Parathyroid adenoma (tissue), 2 donors: ENCODE measurements around the gene ARHGAP23.

Experiments used
- H2AFZ ChIP-seq: fragments of 300-600 bp; sonication (generic); one replicate; pipeline ENCODE4 v1.7.0; 2017; ENCODE audit warnings: antibody characterized with exemption, mild to moderate bottlenecking
- H3K27ac ChIP-seq: fragments of 300-600 bp; sonication (generic); one replicate; pipeline ENCODE4 v1.7.0; 2017
- H3K27me3 ChIP-seq: fragments of 300-600 bp; sonication (generic); one replicate; pipeline ENCODE4 v1.7.0; 2017; ENCODE audit warnings: low read length; ENCODE audit not compliant: control insufficient read depth, insufficient read depth
- H3K36me3 ChIP-seq: fragments of 300-600 bp; sonication (generic); one replicate; pipeline ENCODE4 v1.7.0; 2017; ENCODE audit warnings: low read length; ENCODE audit not compliant: control insufficient read depth, insufficient read depth
- H3K4me1 ChIP-seq: fragments of 300-600 bp; sonication (generic); one replicate; pipeline ENCODE4 v1.7.0; 2017; ENCODE audit warnings: control low read depth
- H3K4me2 ChIP-seq: fragments of 300-600 bp; sonication (generic); one replicate; pipeline ENCODE4 v1.7.0; 2017; ENCODE audit warnings: low read length
- H3K4me3 ChIP-seq: fragments of 300-600 bp; sonication (generic); one replicate; pipeline ENCODE4 v1.7.0; 2017; ENCODE audit warnings: low read depth, low read length
- H3K79me2 ChIP-seq: fragments of 300-600 bp; sonication (generic); one replicate; pipeline ENCODE4 v1.7.0; 2017; ENCODE audit warnings: control low read depth
- H3K9ac ChIP-seq: fragments of 300-600 bp; sonication (generic); one replicate; pipeline ENCODE4 v1.7.0; 2017; ENCODE audit warnings: mild to moderate bottlenecking
- H3K9me3 ChIP-seq: fragments of 300-600 bp; sonication (generic); one replicate; pipeline ENCODE4 v1.7.0; 2017; ENCODE audit warnings: low read length; ENCODE audit not compliant: control insufficient read depth
- CTCF ChIP-seq: fragments of 300-600 bp; sonication (generic); IDR thresholded peaks from one replicate; pipeline ENCODE4 v1.7.0; 2017; ENCODE audit warnings: antibody characterized with exemption, mild to moderate bottlenecking
- donor health status: primary hyperparathyroidism.

Gene ARHGAP23

GRCh38 chr17:38559880-38560230, 131.6 kb downstream of the ARHGAP23 start:
- H3K4me3 ChIP-seq = no peak overlapping the region
- H3K36me3 ChIP-seq = no peaks in the 10 kb centered on the region
- H3K27ac ChIP-seq = no peak overlapping the region
- H3K27me3 ChIP-seq = no peaks in the 10 kb centered on the region
- H3K9ac ChIP-seq = no peak overlapping the region
- no peaks in the 10 kb centered on the region for H3K9me3 ChIP-seq
- no peak for TF ChIP-seq CTCF
- H3K4me1 ChIP-seq = peaks cover 33% of the 10 kb centered on the region
- H2AFZ ChIP-seq = peak overlapping the region; percentile 92
- peak overlapping the region; percentile 52 for H3K4me2 ChIP-seq
- H3K79me2 ChIP-seq = no peaks in the 10 kb centered on the region

- H3K36me3 ChIP-seq = no peaks in the 10 kb centered on the region
- peaks cover 27% of the 10 kb centered on the region for H3K4me1 ChIP-seq
- no peaks in the 10 kb centered on the region for H3K27me3 ChIP-seq
Measured at GRCh38 chr17:38560503-38561318, 132.4 kb downstream of the ARHGAP23 start.

GRCh38 chr17:38561416-38562214, 133.4 kb downstream of the ARHGAP23 start:
- H3K4me2 ChIP-seq = no peak overlapping the region
- H3K27me3 ChIP-seq = no peaks in the 10 kb centered on the region
- no peak overlapping the region for H3K4me3 ChIP-seq
- no peaks in the 10 kb centered on the region for H3K36me3 ChIP-seq
- H3K9ac ChIP-seq = no peak overlapping the region
- no peaks in the 10 kb centered on the region for H3K79me2 ChIP-seq
- no peak overlapping the region for H3K27ac ChIP-seq
- no peaks in the 10 kb centered on the region for H3K9me3 ChIP-seq
- peaks cover 27% of the 10 kb centered on the region for H3K4me1 ChIP-seq
- TF ChIP-seq CTCF = no peak
- no peak overlapping the region for H2AFZ ChIP-seq

More at GRCh38 chr17:38560503-38561318, 132.4 kb downstream of the ARHGAP23 start:
- TF ChIP-seq CTCF = no peak
- H3K27ac ChIP-seq = no peak overlapping the region
- H3K79me2 ChIP-seq = no peaks in the 10 kb centered on the region
- H2AFZ ChIP-seq = no peak overlapping the region
- no peak overlapping the region for H3K4me2 ChIP-seq
- H3K9me3 ChIP-seq = no peaks in the 10 kb centered on the region
- H3K9ac ChIP-seq = no peak overlapping the region
- H3K4me3 ChIP-seq = no peak overlapping the region
